HG03108 (cell line): ENCODE results near the gene PHEX.

Experiments used
- ATAC-seq: cut with Tn5 transposase; IDR thresholded peaks from one replicate; pipeline ENCODE4 v1.9.1; 2021; ENCODE audit warnings: moderate library complexity; ENCODE audit not compliant: unreplicated experiment

Gene PHEX

GRCh38 chrX:22097012-22097694 lies 65.0 kb downstream of the PHEX start:
- no peak for ATAC-seq

- no peak for ATAC-seq
These were observed 73.1 kb downstream of the PHEX start for GRCh38 chrX:22105231-22105630.

GRCh38 chrX:22105971-22106370 lies 73.8 kb downstream of the PHEX start:
- ATAC-seq, result no peak

- ATAC-seq, result no peak
These were observed 77.3 kb downstream of the PHEX start for GRCh38 chrX:22109442-22109841.

- ATAC-seq, result no peak
These were observed 78.8 kb downstream of the PHEX start for GRCh38 chrX:22110729-22111494.

GRCh38 chrX:22116605-22117546 lies 84.8 kb downstream of the PHEX start:
- ATAC-seq, result no peak

- ATAC-seq, result no peak
These were observed 85.5 kb downstream of the PHEX start for GRCh38 chrX:22117633-22118032.

- no peak for ATAC-seq
These were observed 86.2 kb downstream of the PHEX start for GRCh38 chrX:22118161-22118830.

- no peak for ATAC-seq
These were observed 89.0 kb downstream of the PHEX start for GRCh38 chrX:22121161-22121560.

- no peak for ATAC-seq
These were observed 90.4 kb downstream of the PHEX start for GRCh38 chrX:22122510-22122909.

- ATAC-seq, result no peak
These were observed 92.0 kb downstream of the PHEX start for GRCh38 chrX:22124098-22124497.

GRCh38 chrX:22125481-22125880 lies 93.4 kb downstream of the PHEX start:
- no peak for ATAC-seq

- no peak for ATAC-seq
These were observed 94.2 kb downstream of the PHEX start for GRCh38 chrX:22126327-22126726.

GRCh38 chrX:22128961-22129360 lies 96.8 kb downstream of the PHEX start:
- no peak for ATAC-seq

- ATAC-seq, result no peak
These were observed 102.6 kb downstream of the PHEX start for GRCh38 chrX:22134681-22135080.

- no peak for ATAC-seq
These were observed 103.1 kb downstream of the PHEX start for GRCh38 chrX:22135171-22135711.

- no peak for ATAC-seq
These were observed 104.0 kb downstream of the PHEX start for GRCh38 chrX:22135994-22136684.

GRCh38 chrX:22136711-22137110 lies 104.6 kb downstream of the PHEX start:
- no peak for ATAC-seq

GRCh38 chrX:22139822-22140221 lies 107.7 kb downstream of the PHEX start:
- ATAC-seq, result no peak
